Activated naive CD4-positive, alpha-beta T cell treated with anti-CD3 and anti-CD28 coated beads, Interleukin-2, amount 50 U/mL, for 72 hours (primary cell): Measurements from ENCODE around the gene SMCHD1. TPM values are rescaled to one million over a fixed set of nuclear protein-coding genes. Genes with fewer than 3 reads are reported as not detected.
"Not testable (repeated sequence)": the region's sequence is repeated elsewhere in the genome, so short reads cannot be mapped to it uniquely, and the experiment has no call there.

Source experiments
- ATAC-seq, 2 donors: fragments of 150-1000 bp; cut with Tn5 transposase; 2 replicates each; pipeline ENCODE4 v1.10.0; 2021; ENCODE audit warnings: mild to moderate bottlenecking in 2 of 2, moderate library complexity in 2 of 2
- DNase-seq, 2 donors: peaks; one replicate each; pipeline ENCODE4 v3.0.0; 2021 to 2022; ENCODE audit warnings: low spot score in 2 of 2
- H3K27ac Mint-ChIP-seq, 2 donors: one replicate each; pipeline ENCODE4 v1.8.0; 2022; ENCODE audit warnings: mild to moderate bottlenecking in 2 of 2, mixed read lengths in 2 of 2
- H3K36me3 Mint-ChIP-seq, 2 donors: one replicate each; pipeline ENCODE4 v1.8.0; 2022; ENCODE audit warnings: mixed read lengths in 2 of 2
- H3K9me3 Mint-ChIP-seq, 2 donors: one replicate each; pipeline ENCODE4 v1.8.0; 2022; ENCODE audit warnings: mixed read lengths in 2 of 2
- total RNA-seq, 2 donors: library from RNA; stranded (reverse); gene quantifications; one replicate each; pipeline ENCODE4 v1.2.3, GENCODE V29; 2022

SMCHD1 gene
- total RNA-seq, 2 donors from 2014 or later = 112 to 136 TPM

GRCh38 chr18:2821695-2822094 lies 166.2 kb downstream of the SMCHD1 start:
- ATAC-seq (no peak), DNase-seq (no peak)
- Mint-ChIP-seq H3K36me3 (no peaks in the 10 kb centered on the region), H3K27ac (no peak overlapping the region), H3K9me3 (no peaks in the 10 kb centered on the region)

GRCh38 chr18:2822213-2822921 lies 166.8 kb downstream of the SMCHD1 start:
- DNase-seq = no peak
- ATAC-seq = no peak
- Mint-ChIP-seq H3K27ac (no peak overlapping the region), H3K36me3 (no peaks in the 10 kb centered on the region), H3K9me3 (no peaks in the 10 kb centered on the region)

GRCh38 chr18:2823202-2823601 lies 167.7 kb downstream of the SMCHD1 start:
- DNase-seq (no peak), ATAC-seq (no peak)
- no peaks in the 10 kb centered on the region for H3K9me3 Mint-ChIP-seq
- no peak overlapping the region for H3K27ac Mint-ChIP-seq
- no peaks in the 10 kb centered on the region for H3K36me3 Mint-ChIP-seq

GRCh38 chr18:2823966-2824365 lies 168.4 kb downstream of the SMCHD1 start:
- Mint-ChIP-seq H3K27ac (no peak overlapping the region), H3K36me3 (no peaks in the 10 kb centered on the region), H3K9me3 (no peaks in the 10 kb centered on the region)
- no peak for DNase-seq
- no peak for ATAC-seq

GRCh38 chr18:2824865-2825264 lies 169.3 kb downstream of the SMCHD1 start:
- Mint-ChIP-seq H3K9me3 (no peaks in the 10 kb centered on the region), H3K27ac (no peak overlapping the region), H3K36me3 (no peaks in the 10 kb centered on the region)
- DNase-seq (no peak), ATAC-seq (no peak)

- ATAC-seq (no peak), DNase-seq (no peak)
- H3K27ac Mint-ChIP-seq = no peak overlapping the region
- no peaks in the 10 kb centered on the region for H3K36me3 Mint-ChIP-seq
- H3K9me3 Mint-ChIP-seq = no peaks in the 10 kb centered on the region
These were observed 170.2 kb downstream of the SMCHD1 start for GRCh38 chr18:2825613-2826175.

GRCh38 chr18:2826581-2826980 lies 171.1 kb downstream of the SMCHD1 start:
- H3K36me3 Mint-ChIP-seq = no peaks in the 10 kb centered on the region
- DNase-seq (no peak), ATAC-seq (no peak)
- H3K9me3 Mint-ChIP-seq = no peaks in the 10 kb centered on the region
- H3K27ac Mint-ChIP-seq = no peak overlapping the region

- Mint-ChIP-seq H3K27ac (no peak overlapping the region), H3K9me3 (no peaks in the 10 kb centered on the region), H3K36me3 (no peaks in the 10 kb centered on the region)
- ATAC-seq (no peak), DNase-seq (no peak)
These were observed 171.5 kb downstream of the SMCHD1 start for GRCh38 chr18:2827061-2827460.

- not testable (repeated sequence) for ATAC-seq, H3K27ac Mint-ChIP-seq, DNase-seq
- peaks cover 17 to 21% of the 10 kb centered on the region in 2 donors for H3K36me3 Mint-ChIP-seq
- H3K9me3 Mint-ChIP-seq = peaks cover 14 to 20% of the 10 kb centered on the region in 2 donors
These were observed 180.6 kb downstream of the SMCHD1 start for GRCh38 chr18:2836118-2836517.

- Mint-ChIP-seq H3K9me3 (peaks cover 14 to 20% of the 10 kb centered on the region in 2 donors), H3K36me3 (peaks cover 17 to 21% of the 10 kb centered on the region in 2 donors)
- not testable (repeated sequence) for DNase-seq, ATAC-seq, H3K27ac Mint-ChIP-seq
These were observed 181.8 kb downstream of the SMCHD1 start for GRCh38 chr18:2837290-2837689.

GRCh38 chr18:2839202-2839601 lies 183.7 kb downstream of the SMCHD1 start:
- Mint-ChIP-seq H3K9me3 (peaks cover 14 to 20% of the 10 kb centered on the region in 2 donors), H3K27ac (no peak overlapping the region), H3K36me3 (peaks cover 17 to 21% of the 10 kb centered on the region in 2 donors)
- DNase-seq (no peak), ATAC-seq (no peak)

- ATAC-seq (no peak), DNase-seq (no peak)
- Mint-ChIP-seq H3K36me3 (peaks cover 17 to 21% of the 10 kb centered on the region in 2 donors), H3K9me3 (peaks cover 14 to 20% of the 10 kb centered on the region in 2 donors), H3K27ac (no peak overlapping the region)
These were observed 185.0 kb downstream of the SMCHD1 start for GRCh38 chr18:2840521-2840920.

GRCh38 chr18:2843146-2843545 lies 187.6 kb downstream of the SMCHD1 start:
- H3K27ac Mint-ChIP-seq = no peak overlapping the region
- DNase-seq = no peak
- peaks cover 5 to 10% of the 10 kb centered on the region in 2 donors for H3K9me3 Mint-ChIP-seq
- no peak for ATAC-seq
- H3K36me3 Mint-ChIP-seq = peaks cover 10 to 11% of the 10 kb centered on the region in 2 donors

- no peak for ATAC-seq
- no peaks in the 10 kb centered on the region for H3K9me3 Mint-ChIP-seq
- H3K27ac Mint-ChIP-seq = no peak overlapping the region
- no peak for DNase-seq
- peaks cover 6 to 15% of the 10 kb centered on the region in 2 donors for H3K36me3 Mint-ChIP-seq
These were observed 189.6 kb downstream of the SMCHD1 start for GRCh38 chr18:2845172-2845571.

- Mint-ChIP-seq H3K27ac (peak within 1 kb of the TSS; percentile 57 to 78), H3K9me3 (no peaks in the 10 kb centered on the region), H3K36me3 (peaks cover 6 to 15% of the 10 kb centered on the region in 2 donors)
- ATAC-seq = peak; percentile 47 to 53
- DNase-seq = peak in 1 of 2 donors; percentile 48
These were observed 191.2 kb downstream of the SMCHD1 start, which contains the start of gene EMILIN2 for GRCh38 chr18:2846636-2847316. TSS of gene EMILIN2 (plus strand) at chr18:2847006. CDS start at chr18:2847189, 183 bp downstream.

- no peaks in the 10 kb centered on the region for H3K9me3 Mint-ChIP-seq
- peak overlapping the region; percentile 26 to 78 for H3K27ac Mint-ChIP-seq
- DNase-seq (peak; percentile 44 to 59), ATAC-seq (peak; percentile 59 to 70)
- H3K36me3 Mint-ChIP-seq = peaks cover 6 to 15% of the 10 kb centered on the region in 2 donors
These were observed 192.1 kb downstream of the SMCHD1 start for GRCh38 chr18:2847317-2848246.
